ENCODE data around the gene SVIL.
"Not testable (repeated sequence)": the region's sequence is repeated elsewhere in the genome, so short reads cannot be mapped to it uniquely, and the experiment has no call there.

SVIL gene

GRCh38 chr10:29490781-29491280, 143.9 kb downstream of the SVIL start:
- DNase-seq = not testable (repeated sequence)

GRCh38 chr10:29488471-29488870, 146.3 kb downstream of the SVIL start:
- not testable (repeated sequence) for DNase-seq

- not testable (repeated sequence) for DNase-seq
These were observed 146.9 kb downstream of the SVIL start for GRCh38 chr10:29487884-29488266.

- not testable (repeated sequence) for DNase-seq
These were observed 147.5 kb downstream of the SVIL start for GRCh38 chr10:29487032-29487883.

GRCh38 chr10:29486433-29486832, 148.3 kb downstream of the SVIL start:
- no peak for DNase-seq

- not testable (repeated sequence) for DNase-seq
These were observed 150.1 kb downstream of the SVIL start for GRCh38 chr10:29484677-29485076.

GRCh38 chr10:29482591-29483431, 152.0 kb downstream of the SVIL start:
- DNase-seq = peak in 10 of 56 donors; percentile 2 to 25 (median 8)

- no peak for DNase-seq
These were observed 152.8 kb downstream of the SVIL start for GRCh38 chr10:29481906-29482440.

- no peak for DNase-seq
These were observed 154.5 kb downstream of the SVIL start for GRCh38 chr10:29479981-29480954.

- DNase-seq = no peak
These were observed 155.5 kb downstream of the SVIL start for GRCh38 chr10:29479081-29479925.

GRCh38 chr10:29473406-29474100, 161.2 kb downstream of the SVIL start:
- DNase-seq = no peak

GRCh38 chr10:29473087-29473356, 161.7 kb downstream of the SVIL start:
- no peak for DNase-seq

- no peak for DNase-seq
These were observed 162.3 kb downstream of the SVIL start for GRCh38 chr10:29472301-29473086.

- DNase-seq = no peak
These were observed 163.3 kb downstream of the SVIL start for GRCh38 chr10:29471544-29471859.

GRCh38 chr10:29470843-29471543, 163.8 kb downstream of the SVIL start:
- DNase-seq = no peak

- peak in 1 of 56 donors; percentile 6 for DNase-seq
These were observed 164.4 kb downstream of the SVIL start for GRCh38 chr10:29470355-29470705.

GRCh38 chr10:29469481-29470354, 165.1 kb downstream of the SVIL start:
- DNase-seq = no peak

Measured in nucleus accumbens (tissue), 56 donors.